Neural cell (in vitro differentiated cells): ENCODE results near the gene PCSK1. TPM values are rescaled to one million over a fixed set of nuclear protein-coding genes. Genes with fewer than 3 reads are reported as not detected.

Experiments
- H2AFZ ChIP-seq: fragments of 200-600, 300-800 bp; sonication (generic), shearing (Covaris generic); 2 replicates; pipeline ENCODE4 v1.6.0; 2014; ENCODE audit warnings: low read depth, mild to moderate bottlenecking, antibody characterized with exemption, low read length, moderate library complexity
- H3F3A ChIP-seq: fragments of 200-600 bp; shearing (Covaris generic); 2 replicates; pipeline ENCODE4 v1.6.1; 2016; ENCODE audit warnings: mild to moderate bottlenecking, moderate library complexity, mixed read lengths, antibody characterized with exemption, low read length; ENCODE audit not compliant: insufficient read depth, poor library complexity, severe bottlenecking
- H3K27ac ChIP-seq: fragments of 200-600, 300-800 bp; sonication (generic), shearing (Covaris generic); 2 replicates; pipeline ENCODE4 v1.5.1; 2014; ENCODE audit warnings: mild to moderate bottlenecking, low read length, moderate library complexity
- H3K27me3 ChIP-seq: fragments of 300-800, 200-600 bp; sonication (generic), shearing (Covaris generic); 2 replicates; pipeline ENCODE4 v1.6.0; 2014; ENCODE audit warnings: mild to moderate bottlenecking, low read depth, low read length, moderate library complexity; ENCODE audit not compliant: insufficient read depth
- H3K36me3 ChIP-seq: fragments of 300-800, 200-600 bp; sonication (generic), shearing (Covaris generic); 2 replicates; pipeline ENCODE4 v1.5.1; 2014; ENCODE audit warnings: mild to moderate bottlenecking, antibody characterized with exemption, low read length, moderate library complexity; ENCODE audit not compliant: insufficient read depth
- H3K4me2 ChIP-seq: fragments of 300-800, 200-600 bp; sonication (generic), shearing (Covaris generic); 2 replicates; pipeline ENCODE4 v1.6.0; 2014; ENCODE audit warnings: mild to moderate bottlenecking, low read length
- H3K4me3 ChIP-seq: fragments of 300-800, 200-600 bp; sonication (generic), shearing (Covaris generic); 2 replicates; pipeline ENCODE4 v1.5.1; 2014; ENCODE audit warnings: mild to moderate bottlenecking, low read length, moderate library complexity
- H3K79me2 ChIP-seq: fragments of 200-600 bp; shearing (Covaris generic); replicated peaks from 2 replicates; pipeline ENCODE4 v1.6.0; 2014; ENCODE audit warnings: mild to moderate bottlenecking, low read length, moderate library complexity; ENCODE audit not compliant: insufficient read depth
- H3K9ac ChIP-seq: fragments of 300-800, 200-600 bp; sonication (generic), shearing (Covaris generic); 2 replicates; pipeline ENCODE4 v1.6.1; 2016; ENCODE audit warnings: mild to moderate bottlenecking, low read length, mixed read lengths
- H3K9me2 ChIP-seq: fragments of 200-600 bp; shearing (Covaris generic); 2 replicates; pipeline ENCODE4 v1.6.1; 2016; ENCODE audit warnings: mild to moderate bottlenecking, low read length, mixed read lengths; ENCODE audit not compliant: insufficient read depth
- H3K9me3 ChIP-seq: fragments of 200-600, 300-800 bp; sonication (generic), shearing (Covaris generic); 2 replicates; pipeline ENCODE4 v1.6.1; 2016; ENCODE audit warnings: mild to moderate bottlenecking, mixed run types, low read length, moderate library complexity, mixed read lengths
- H4K20me1 ChIP-seq: fragments of 200-600 bp; shearing (Covaris generic); 2 replicates; pipeline ENCODE4 v1.6.1; 2016; ENCODE audit warnings: mild to moderate bottlenecking, mixed run types; ENCODE audit not compliant: insufficient read depth
- CTCF ChIP-seq: fragments of 450-650 bp; IDR thresholded peaks from 2 replicates; pipeline ENCODE4 v1.5.1; 2014; ENCODE audit warnings: antibody characterized with exemption, mild to moderate bottlenecking, moderate library complexity; ENCODE audit not compliant: poor library complexity, severe bottlenecking
- EP300 ChIP-seq: fragments of 450-650 bp; conservative IDR thresholded peaks from 2 replicates; pipeline ENCODE4 v1.6.1; 2014; ENCODE audit warnings: antibody characterized with exemption, mild to moderate bottlenecking, moderate library complexity; ENCODE audit not compliant: poor library complexity, severe bottlenecking
- EZH2 ChIP-seq: fragments of 200-600, 300-800 bp; shearing (Covaris generic), sonication (generic); IDR thresholded peaks from 2 replicates; pipeline ENCODE4 v1.6.1; 2014; ENCODE audit warnings: antibody characterized with exemption, low read length, borderline replicate concordance, mild to moderate bottlenecking; ENCODE audit not compliant: insufficient read depth, poor library complexity, severe bottlenecking
- MXI1 ChIP-seq: fragments of 450-650 bp; conservative IDR thresholded peaks from 2 replicates; pipeline ENCODE4 v1.6.1; 2014; ENCODE audit warnings: antibody characterized with exemption, mild to moderate bottlenecking; ENCODE audit not compliant: poor library complexity, severe bottlenecking
- POLR2AphosphoS5 ChIP-seq: IDR thresholded peaks from 2 replicates; pipeline ENCODE4 v1.6.1; 2012
- RAD21 ChIP-seq: fragments of 450-650 bp; conservative IDR thresholded peaks from 2 replicates; pipeline ENCODE4 v1.6.1; 2014; ENCODE audit warnings: antibody characterized with exemption, mild to moderate bottlenecking, moderate library complexity
- SMC3 ChIP-seq: fragments of 450-650 bp; conservative IDR thresholded peaks from 2 replicates; pipeline ENCODE4 v1.6.1; 2014; ENCODE audit warnings: antibody characterized with exemption, mild to moderate bottlenecking, moderate library complexity; ENCODE audit not compliant: poor library complexity
- TAF1 ChIP-seq: IDR thresholded peaks from 2 replicates; pipeline ENCODE4 v1.6.1; 2012; ENCODE audit warnings: low read depth
- polyA plus RNA-seq: library from polyadenylated mRNA; depleted of rRNA; stranded (reverse); fragments of >200 nt; gene quantifications from 2 replicates; pipeline ENCODE4 v1.2.3, GENCODE V29; 2014
- TF ChIP-seq, protein P1 (sequence below): IDR thresholded peaks from 2 replicates; pipeline ENCODE4 v1.6.1; 2012; ENCODE audit warnings: borderline replicate concordance

The PCSK1 gene
- polyA plus RNA-seq, 1 donor from 2014 or later = 27.2 TPM

- TF ChIP-seq EZH2 = no peak
- TF ChIP-seq EP300 = no peak
- TF ChIP-seq POLR2AphosphoS5 = no peak
- no peak for TF ChIP-seq MXI1
- no peak for TF ChIP-seq CTCF
- TF ChIP-seq TAF1 = no peak
- TF ChIP-seq RAD21 = no peak
- TF ChIP-seq, protein P1, sequence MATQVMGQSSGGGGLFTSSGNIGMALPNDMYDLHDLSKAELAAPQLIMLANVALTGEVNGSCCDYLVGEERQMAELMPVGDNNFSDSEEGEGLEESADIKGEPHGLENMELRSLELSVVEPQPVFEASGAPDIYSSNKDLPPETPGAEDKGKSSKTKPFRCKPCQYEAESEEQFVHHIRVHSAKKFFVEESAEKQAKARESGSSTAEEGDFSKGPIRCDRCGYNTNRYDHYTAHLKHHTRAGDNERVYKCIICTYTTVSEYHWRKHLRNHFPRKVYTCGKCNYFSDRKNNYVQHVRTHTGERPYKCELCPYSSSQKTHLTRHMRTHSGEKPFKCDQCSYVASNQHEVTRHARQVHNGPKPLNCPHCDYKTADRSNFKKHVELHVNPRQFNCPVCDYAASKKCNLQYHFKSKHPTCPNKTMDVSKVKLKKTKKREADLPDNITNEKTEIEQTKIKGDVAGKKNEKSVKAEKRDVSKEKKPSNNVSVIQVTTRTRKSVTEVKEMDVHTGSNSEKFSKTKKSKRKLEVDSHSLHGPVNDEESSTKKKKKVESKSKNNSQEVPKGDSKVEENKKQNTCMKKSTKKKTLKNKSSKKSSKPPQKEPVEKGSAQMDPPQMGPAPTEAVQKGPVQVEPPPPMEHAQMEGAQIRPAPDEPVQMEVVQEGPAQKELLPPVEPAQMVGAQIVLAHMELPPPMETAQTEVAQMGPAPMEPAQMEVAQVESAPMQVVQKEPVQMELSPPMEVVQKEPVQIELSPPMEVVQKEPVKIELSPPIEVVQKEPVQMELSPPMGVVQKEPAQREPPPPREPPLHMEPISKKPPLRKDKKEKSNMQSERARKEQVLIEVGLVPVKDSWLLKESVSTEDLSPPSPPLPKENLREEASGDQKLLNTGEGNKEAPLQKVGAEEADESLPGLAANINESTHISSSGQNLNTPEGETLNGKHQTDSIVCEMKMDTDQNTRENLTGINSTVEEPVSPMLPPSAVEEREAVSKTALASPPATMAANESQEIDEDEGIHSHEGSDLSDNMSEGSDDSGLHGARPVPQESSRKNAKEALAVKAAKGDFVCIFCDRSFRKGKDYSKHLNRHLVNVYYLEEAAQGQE = no peak
- TF ChIP-seq SMC3 = no peak
- no peak overlapping the region for H3K4me2 ChIP-seq
- no peaks in the 10 kb centered on the region for H3K79me2 ChIP-seq
- H3K27me3 ChIP-seq = no peaks in the 10 kb centered on the region
- no peaks in the 10 kb centered on the region for H4K20me1 ChIP-seq
- no peak overlapping the region for H2AFZ ChIP-seq
- H3K9me3 ChIP-seq = no peaks in the 10 kb centered on the region
- no peak overlapping the region for H3K9ac ChIP-seq
- H3K27ac ChIP-seq = no peak overlapping the region
- no peaks in the 10 kb centered on the region for H3F3A ChIP-seq
- no peak overlapping the region for H3K4me3 ChIP-seq
- no peaks in the 10 kb centered on the region for H3K9me2 ChIP-seq
- no peaks in the 10 kb centered on the region for H3K36me3 ChIP-seq
These were observed 22.7 kb upstream of the PCSK1 start for GRCh38 chr5:96455789-96456188.

GRCh38 chr5:96453394-96453793 lies 20.3 kb upstream of the PCSK1 start:
- Histone ChIP-seq H3K4me3 (no peak overlapping the region), H3K27me3 (no peaks in the 10 kb centered on the region)
- TF ChIP-seq TAF1 (no peak), SMC3 (no peak)

GRCh38 chr5:96447949-96448348 lies 14.9 kb upstream of the PCSK1 start:
- H3K27ac ChIP-seq = no peak overlapping the region
- no peak overlapping the region for H3K4me2 ChIP-seq
- H3K9me2 ChIP-seq = no peaks in the 10 kb centered on the region
- H3K79me2 ChIP-seq = no peaks in the 10 kb centered on the region
- no peaks in the 10 kb centered on the region for H3K9me3 ChIP-seq
- H2AFZ ChIP-seq = no peak overlapping the region
- no peaks in the 10 kb centered on the region for H3F3A ChIP-seq
- H3K4me3 ChIP-seq = no peak overlapping the region
- no peaks in the 10 kb centered on the region for H4K20me1 ChIP-seq
- no peak overlapping the region for H3K9ac ChIP-seq
- H3K27me3 ChIP-seq = no peaks in the 10 kb centered on the region
- no peaks in the 10 kb centered on the region for H3K36me3 ChIP-seq
- no peak for TF ChIP-seq SMC3
- no peak for TF ChIP-seq TAF1
- TF ChIP-seq CTCF = no peak
- no peak for TF ChIP-seq MXI1
- TF ChIP-seq, protein P1 = no peak

More at GRCh38 chr5:96453394-96453793, 20.3 kb upstream of the PCSK1 start:
- Histone ChIP-seq H3K9me3 (no peaks in the 10 kb centered on the region), H3F3A (no peaks in the 10 kb centered on the region), H3K36me3 (no peaks in the 10 kb centered on the region), H3K4me2 (no peak overlapping the region), H3K79me2 (no peaks in the 10 kb centered on the region), H3K27ac (no peak overlapping the region), H3K9me2 (no peaks in the 10 kb centered on the region), H2AFZ (no peak overlapping the region), H4K20me1 (no peaks in the 10 kb centered on the region), H3K9ac (no peak overlapping the region)
